K562 (cell line): ENCODE data around the gene ANAPC2. TPM values are rescaled to one million over a fixed set of nuclear protein-coding genes. Genes with fewer than 3 reads are reported as not detected.

Experiments
- CHD2 ChIP-seq: IDR thresholded peaks from 2 replicates; pipeline ENCODE4 v1.6.1; 2011; ENCODE audit warnings: low read depth, low read length
- CREB1 ChIP-seq, 2 experiments: sonication (generic) in 1 of 2; formaldehyde crosslinking in 1 of 2; IDR thresholded peaks; 2 replicates each; pipeline versions ENCODE4 v1.6.1 to v1.8.0; 2012 to 2022; ENCODE audit warnings: inconsistent platforms in 1 of 2, mild to moderate bottlenecking in 1 of 2, missing genetic modification reagents in 1 of 2, moderate library complexity in 1 of 2
- CREB3L1 ChIP-seq: fragments of 450-650 bp; IDR thresholded peaks from 2 replicates; pipeline ENCODE4 v1.6.1; 2014; ENCODE audit warnings: low read depth, mild to moderate bottlenecking, moderate library complexity, borderline replicate concordance
- ESRRB ChIP-seq: fragments of 250-450 bp; sonication (Bioruptor Pico); IDR thresholded peaks from 2 replicates; pipeline ENCODE4 v1.5.0; 2020; ENCODE audit warnings: mild to moderate bottlenecking, moderate library complexity, borderline replicate concordance
- HNRNPH1 ChIP-seq: fragments of 200-400 bp; formaldehyde crosslinking; optimal IDR thresholded peaks from 2 replicates; pipeline ENCODE3; 2017; ENCODE audit warnings: low read depth, mild to moderate bottlenecking, low read length, moderate library complexity
- KAT7 ChIP-seq: sonication (generic); formaldehyde crosslinking; IDR thresholded peaks from 2 replicates; pipeline ENCODE4 v1.8.0; 2022; ENCODE audit warnings: missing genetic modification reagents, mild to moderate bottlenecking, borderline replicate concordance
- KLF10 ChIP-seq: fragments of 250-450 bp; sonication (Bioruptor Pico); IDR thresholded peaks from 2 replicates; pipeline ENCODE4 v1.6.1; 2021; ENCODE audit warnings: matching md5 sums
- MED1 ChIP-seq: sonication (generic); formaldehyde crosslinking; IDR thresholded peaks from 2 replicates; pipeline ENCODE4 v1.8.1; 2023; ENCODE audit warnings: missing genetic modification reagents, borderline replicate concordance
- MLLT1 ChIP-seq, 2 experiments: fragments of 450-650 bp; IDR thresholded peaks; 2 replicates each; pipeline ENCODE4 v1.6.1; 2016
- MTA2 ChIP-seq: fragments of 450-650 bp; IDR thresholded peaks from 2 replicates; pipeline ENCODE4 v1.6.1; 2016; ENCODE audit warnings: low read depth
- PRPF4 ChIP-seq: fragments of 200-400 bp; formaldehyde crosslinking; IDR thresholded peaks from one replicate; pipeline ENCODE4 v1.6.1; 2017; ENCODE audit warnings: low read length, low read depth, mild to moderate bottlenecking; ENCODE audit not compliant: insufficient read depth, poor library complexity, severe bottlenecking
- PURB ChIP-seq: sonication (generic); formaldehyde crosslinking; IDR thresholded peaks from 2 replicates; pipeline ENCODE4 v1.9.0; 2021; ENCODE audit warnings: low read depth, mild to moderate bottlenecking, missing genetic modification reagents
- RFX7 ChIP-seq: fragments of 250-450 bp; sonication (Bioruptor Pico); IDR thresholded peaks from 2 replicates; pipeline ENCODE4 v1.5.1; 2021; ENCODE audit warnings: mild to moderate bottlenecking
- SAP30 ChIP-seq: fragments of 200-600 bp; sonication (generic); IDR thresholded peaks from 2 replicates; pipeline ENCODE4 v1.6.1; 2012; ENCODE audit warnings: borderline replicate concordance, low read depth, mild to moderate bottlenecking, moderate library complexity, low read length, control low read depth, inconsistent platforms; ENCODE audit not compliant: insufficient read depth, poor library complexity, severe bottlenecking
- SREBF2 ChIP-seq: sonication (generic); formaldehyde crosslinking; IDR thresholded peaks from 2 replicates; pipeline ENCODE4 v1.4.0; 2020; ENCODE audit warnings: mild to moderate bottlenecking, missing genetic modification reagents
- TCFL5 ChIP-seq: fragments of 250-450 bp; sonication (Bioruptor Pico); conservative IDR thresholded peaks from 2 replicates; pipeline ENCODE4 v1.6.1; 2021; ENCODE audit warnings: mild to moderate bottlenecking, moderate library complexity, matching md5 sums
- ZNF830 ChIP-seq: fragments of 250-450 bp; sonication (Bioruptor Pico); IDR thresholded peaks from 2 replicates; pipeline ENCODE4 v1.5.0; 2021; ENCODE audit warnings: mild to moderate bottlenecking
- polyA plus RNA-seq, 8 experiments: library from polyadenylated mRNA; depleted of rRNA in 4 of 8; stranded (reverse) in 5 of 8; unstranded in 3 of 8; fragments of >200 nt; fragmentation: Nextera tagmentation in 2 of 8; fragmentation: Illumina TruSeq in 1 of 8; extraction: Ambion mirVana in 2 of 8; extraction: Trizol in 1 of 8; gene quantifications; 2 replicates each; pipeline versions ENCODE4 v1.2.1 to v1.2.3, GENCODE V29; 2011 to 2014; ENCODE audit warnings: inconsistent platforms in 1 of 8, missing spikeins in 1 of 8
- total RNA-seq, 7 experiments: library from RNA; depleted of rRNA in 6 of 7; stranded (reverse); fragments of >200 nt in 6 of 7; fragmentation: Illumina TruSeq in 2 of 7; extraction: Trizol in 2 of 7; gene quantifications; 2 replicates each; pipeline versions ENCODE4 v1.2.1 to v1.2.3, GENCODE V29; 2011 to 2021; ENCODE audit warnings: low replicate concordance in 1 of 7
- TF ChIP-seq, protein P1 (sequence below): fragments of 250-450 bp; sonication (Bioruptor Pico); IDR thresholded peaks from 2 replicates; pipeline ENCODE4 v1.8.0; 2022; ENCODE audit warnings: inconsistent platforms, mild to moderate bottlenecking, moderate library complexity, borderline replicate concordance
- TF ChIP-seq, protein P2 (sequence below): sonication (generic); formaldehyde crosslinking; IDR thresholded peaks from 2 replicates; pipeline ENCODE4 v1.8.0; 2022; ENCODE audit warnings: mild to moderate bottlenecking, missing genetic modification reagents
- TF ChIP-seq, protein P3 (sequence below): IDR thresholded peaks from 3 replicates; pipeline ENCODE4 v1.6.1; 2011; ENCODE audit warnings: borderline replicate concordance, mild to moderate bottlenecking; ENCODE audit not compliant: insufficient read length, insufficient read depth

Gene ANAPC2
- total and polyA plus RNA-seq, 9 of the 15 experiments (the other 6 are each of a cell fraction or from before 2014, with no cell fraction given) = 0.11 to 56.5 (median 17.1) TPM; not detected in 1

DNA sequence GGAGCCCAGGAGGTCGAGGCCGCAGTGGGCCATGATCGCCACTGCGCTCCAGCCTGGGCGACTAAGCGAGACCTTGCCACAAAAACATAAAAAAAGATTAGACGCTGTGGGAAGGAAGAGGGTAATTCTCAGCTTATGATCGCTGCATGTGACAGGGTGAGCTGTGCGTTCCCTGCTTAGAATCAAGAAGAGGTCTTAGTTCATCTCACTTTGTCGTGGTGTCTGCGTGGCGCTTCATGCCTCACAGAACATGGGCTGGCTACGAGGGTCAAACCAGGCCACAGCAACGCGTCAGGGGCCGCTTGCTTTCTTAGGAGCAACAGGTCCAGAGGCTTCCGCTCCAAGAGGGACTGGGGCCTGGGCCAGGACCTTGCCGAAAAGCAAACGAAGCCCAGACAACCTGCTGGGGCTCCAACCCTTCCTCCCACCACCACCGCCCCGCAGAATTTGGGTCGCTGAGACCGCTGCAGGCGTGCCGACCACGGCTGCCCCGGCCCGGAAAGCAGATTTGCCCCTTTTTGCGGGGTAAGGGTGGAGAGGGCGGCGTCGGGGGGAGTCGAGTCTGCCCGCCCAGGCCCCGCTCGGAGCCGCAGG lies 59.4 kb downstream of the ANAPC2 start (continued):
- TF ChIP-seq SAP30 (no peak), ESRRB (CRISPR knock-in tag) (no peak), MTA2 (no peak), CREB1 (IDR thresholded peaks at IDR 0.05) (no peak), CREB1 (CRISPR knock-in tag; IDR thresholded peaks at IDR 0.05) (no peak), CHD2 (no peak), PRPF4 (no peak), PURB (CRISPR knock-in tag) (no peak), MED1 (CRISPR knock-in tag) (no peak), KAT7 (peak; percentile 74), KLF10 (CRISPR knock-in tag) (no peak), TCFL5 (CRISPR knock-in tag) (no peak), HNRNPH1 (no peak), SREBF2 (CRISPR knock-in tag) (no peak), RFX7 (CRISPR knock-in tag) (no peak), MLLT1 (IDR thresholded peaks at IDR 0.05) (peak in 1 of 2 experiments; percentile 44; a peak in 1 of 4 replicates), CREB3L1 (0 out of 2 replicates have a peak, but pooled peaks have one; percentile 2), ZNF830 (CRISPR knock-in tag) (no peak)
- TF ChIP-seq, protein P1, sequence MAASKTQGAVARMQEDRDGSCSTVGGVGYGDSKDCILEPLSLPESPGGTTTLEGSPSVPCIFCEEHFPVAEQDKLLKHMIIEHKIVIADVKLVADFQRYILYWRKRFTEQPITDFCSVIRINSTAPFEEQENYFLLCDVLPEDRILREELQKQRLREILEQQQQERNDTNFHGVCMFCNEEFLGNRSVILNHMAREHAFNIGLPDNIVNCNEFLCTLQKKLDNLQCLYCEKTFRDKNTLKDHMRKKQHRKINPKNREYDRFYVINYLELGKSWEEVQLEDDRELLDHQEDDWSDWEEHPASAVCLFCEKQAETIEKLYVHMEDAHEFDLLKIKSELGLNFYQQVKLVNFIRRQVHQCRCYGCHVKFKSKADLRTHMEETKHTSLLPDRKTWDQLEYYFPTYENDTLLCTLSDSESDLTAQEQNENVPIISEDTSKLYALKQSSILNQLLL (CRISPR knock-in tag) = no peak
- TF ChIP-seq, protein P2, sequence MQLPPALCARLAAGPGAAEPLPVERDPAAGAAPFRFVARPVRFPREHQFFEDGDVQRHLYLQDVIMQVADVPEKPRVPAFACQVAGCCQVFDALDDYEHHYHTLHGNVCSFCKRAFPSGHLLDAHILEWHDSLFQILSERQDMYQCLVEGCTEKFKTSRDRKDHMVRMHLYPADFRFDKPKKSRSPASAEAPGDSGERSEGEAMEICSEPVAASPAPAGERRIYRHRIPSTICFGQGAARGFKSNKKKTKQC (CRISPR knock-in tag) = no peak
- TF ChIP-seq, protein P3, sequence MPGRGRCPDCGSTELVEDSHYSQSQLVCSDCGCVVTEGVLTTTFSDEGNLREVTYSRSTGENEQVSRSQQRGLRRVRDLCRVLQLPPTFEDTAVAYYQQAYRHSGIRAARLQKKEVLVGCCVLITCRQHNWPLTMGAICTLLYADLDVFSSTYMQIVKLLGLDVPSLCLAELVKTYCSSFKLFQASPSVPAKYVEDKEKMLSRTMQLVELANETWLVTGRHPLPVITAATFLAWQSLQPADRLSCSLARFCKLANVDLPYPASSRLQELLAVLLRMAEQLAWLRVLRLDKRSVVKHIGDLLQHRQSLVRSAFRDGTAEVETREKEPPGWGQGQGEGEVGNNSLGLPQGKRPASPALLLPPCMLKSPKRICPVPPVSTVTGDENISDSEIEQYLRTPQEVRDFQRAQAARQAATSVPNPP = no peak
